GM12864 (cell line): ENCODE measurements around the gene AP5Z1.

Source experiments
- DNase-seq: peaks from one replicate; pipeline ENCODE4 v3.0.0-alpha.2; 2011; ENCODE audit warnings: low read depth
- H3K4me3 ChIP-seq: 2 replicates; pipeline ENCODE4 v1.5.1; 2011; ENCODE audit warnings: mild to moderate bottlenecking, low read depth, low read length, control low read depth
- CTCF ChIP-seq: IDR thresholded peaks from 2 replicates; pipeline ENCODE4 v1.5.1; 2011; ENCODE audit warnings: low read depth, mild to moderate bottlenecking, moderate library complexity, low read length, control low read depth, inconsistent platforms; ENCODE audit errors: missing control alignments

AP5Z1 gene

GRCh38 chr7:4775250-4775847 lies at the start of gene AP5Z1:
Gene AP5Z1, plus strand, starts transcription at chr7:4775623. Its CDS starts 93 bp downstream, at chr7:4775716.
- TF ChIP-seq CTCF: no peak
- peak; percentile 92 for DNase-seq
- peak within 1 kb of the TSS; percentile 97 for H3K4me3 ChIP-seq

GRCh38 chr7:4725850-4726450 lies 49.5 kb upstream of the AP5Z1 start:
- peak overlapping the region; percentile 58 for H3K4me3 ChIP-seq
- peak; percentile 0 for TF ChIP-seq CTCF
- DNase-seq: no peak

- no peak overlapping the region for H3K4me3 ChIP-seq
- no peak for TF ChIP-seq CTCF
- DNase-seq: no peak
Measured at GRCh38 chr7:4726566-4726965, 48.9 kb upstream of the AP5Z1 start.

GRCh38 chr7:4727914-4728705 lies 47.3 kb upstream of the AP5Z1 start:
- no peak overlapping the region for H3K4me3 ChIP-seq
- no peak for TF ChIP-seq CTCF
- no peak for DNase-seq

GRCh38 chr7:4729266-4729665 lies 46.2 kb upstream of the AP5Z1 start:
- no peak for DNase-seq
- no peak overlapping the region for H3K4me3 ChIP-seq
- no peak for TF ChIP-seq CTCF

GRCh38 chr7:4730276-4730675 lies 45.1 kb upstream of the AP5Z1 start:
- no peak for TF ChIP-seq CTCF
- no peak for DNase-seq
- H3K4me3 ChIP-seq: no peak overlapping the region
